DOHH2 (cell line): ENCODE data around the gene OTX2.

Experiments
- H3F3A ChIP-seq: fragments of 200-600 bp; sonication (generic), shearing (Covaris generic); 2 replicates; pipeline ENCODE4 v1.6.0; 2016; ENCODE audit warnings: antibody characterized with exemption, mild to moderate bottlenecking; ENCODE audit not compliant: control insufficient read depth, insufficient read depth
- H3K27ac ChIP-seq: fragments of 200-600 bp; sonication (generic); 2 replicates; pipeline ENCODE4 v1.5.1; 2014; ENCODE audit warnings: low read depth, mild to moderate bottlenecking, low read length, moderate library complexity
- H3K27me3 ChIP-seq: fragments of 200-600 bp; sonication (generic); 2 replicates; pipeline ENCODE4 v1.6.1; 2014; ENCODE audit warnings: mild to moderate bottlenecking, low read length, mixed read lengths; ENCODE audit not compliant: control insufficient read depth
- H3K36me3 ChIP-seq: fragments of 200-600 bp; sonication (generic); 2 replicates; pipeline ENCODE4 v1.6.1; 2014; ENCODE audit warnings: mild to moderate bottlenecking, low read length, moderate library complexity, mixed read lengths; ENCODE audit not compliant: control insufficient read depth
- H3K4me1 ChIP-seq: fragments of 200-600 bp; sonication (generic); 2 replicates; pipeline ENCODE4 v1.6.1; 2014; ENCODE audit warnings: mild to moderate bottlenecking, low read length, mixed read lengths; ENCODE audit not compliant: control insufficient read depth
- H3K4me2 ChIP-seq: fragments of 200-600 bp; sonication (generic); 2 replicates; pipeline ENCODE4 v1.6.0; 2014; ENCODE audit warnings: mild to moderate bottlenecking, low read length, moderate library complexity
- H3K4me3 ChIP-seq: fragments of 200-600 bp; sonication (generic); 2 replicates; pipeline ENCODE4 v1.5.1; 2014; ENCODE audit warnings: mild to moderate bottlenecking, low read length, mixed read lengths
- H3K79me2 ChIP-seq: fragments of 200-600 bp; sonication (generic); 2 replicates; pipeline ENCODE4 v1.6.1; 2014; ENCODE audit warnings: mild to moderate bottlenecking, low read length, mixed read lengths; ENCODE audit not compliant: control insufficient read depth
- H3K9me2 ChIP-seq: fragments of 200-600 bp; sonication (generic); replicated peaks from 2 replicates; pipeline ENCODE4 v1.6.1; 2014; ENCODE audit warnings: mild to moderate bottlenecking, low read length, mixed read lengths; ENCODE audit not compliant: control insufficient read depth
- H3K9me3 ChIP-seq: fragments of 200-600 bp; sonication (generic); 2 replicates; pipeline ENCODE4 v1.6.1; 2014; ENCODE audit warnings: antibody characterized with exemption, low read length, mixed read lengths; ENCODE audit not compliant: control insufficient read depth, insufficient read depth
- H4K20me1 ChIP-seq: fragments of 200-600 bp; sonication (generic); 2 replicates; pipeline ENCODE4 v1.6.0; 2014; ENCODE audit warnings: low read depth, mild to moderate bottlenecking, antibody characterized with exemption, low read length, moderate library complexity; ENCODE audit not compliant: control insufficient read depth, insufficient read depth
- CTCF ChIP-seq: fragments of 200-600 bp; sonication (generic); IDR thresholded peaks from one replicate; pipeline ENCODE4 v1.5.1; 2014; ENCODE audit warnings: antibody characterized with exemption, mild to moderate bottlenecking, low read depth, low read length; ENCODE audit not compliant: poor library complexity, severe bottlenecking
- EZH2phosphoT487 ChIP-seq: fragments of 200-600 bp; sonication (generic); IDR thresholded peaks from 2 replicates; pipeline ENCODE4 v1.6.1; 2017; ENCODE audit warnings: borderline replicate concordance, mild to moderate bottlenecking, antibody characterized with exemption, low read length, moderate library complexity, mixed read lengths

The OTX2 gene

GRCh38 chr14:56751471-56751870 lies 58.8 kb downstream of the OTX2 start:
- TF ChIP-seq CTCF = no peak
- no peak for TF ChIP-seq EZH2phosphoT487
- Histone ChIP-seq H3K36me3 (no peaks in the 10 kb centered on the region), H3K79me2 (no peaks in the 10 kb centered on the region), H3K9me3 (no peaks in the 10 kb centered on the region), H3F3A (no peaks in the 10 kb centered on the region), H3K4me3 (no peak overlapping the region), H3K4me1 (no peaks in the 10 kb centered on the region), H3K27ac (no peak overlapping the region), H3K9me2 (no peaks in the 10 kb centered on the region), H4K20me1 (no peaks in the 10 kb centered on the region), H3K27me3 (no peaks in the 10 kb centered on the region), H3K4me2 (no peak overlapping the region)
